CD4-positive, alpha-beta T cell treated with Interleukin-6 for 4 hours (primary cell): ENCODE data around the gene CACNA2D3.
"Not testable (repeated sequence)": the region's sequence is repeated elsewhere in the genome, so short reads cannot be mapped to it uniquely, and the experiment has no call there.

Source experiments
- DNase-seq: peaks from one replicate; pipeline ENCODE4 v3.0.0-alpha.2; 2020; ENCODE audit warnings: mixed read lengths

CACNA2D3 gene

GRCh38 chr3:54596087-54596486 lies 473.7 kb downstream of the CACNA2D3 start:
- DNase-seq = no peak

- DNase-seq = no peak
Measured at GRCh38 chr3:54599716-54600115, 477.4 kb downstream of the CACNA2D3 start.

DNA sequence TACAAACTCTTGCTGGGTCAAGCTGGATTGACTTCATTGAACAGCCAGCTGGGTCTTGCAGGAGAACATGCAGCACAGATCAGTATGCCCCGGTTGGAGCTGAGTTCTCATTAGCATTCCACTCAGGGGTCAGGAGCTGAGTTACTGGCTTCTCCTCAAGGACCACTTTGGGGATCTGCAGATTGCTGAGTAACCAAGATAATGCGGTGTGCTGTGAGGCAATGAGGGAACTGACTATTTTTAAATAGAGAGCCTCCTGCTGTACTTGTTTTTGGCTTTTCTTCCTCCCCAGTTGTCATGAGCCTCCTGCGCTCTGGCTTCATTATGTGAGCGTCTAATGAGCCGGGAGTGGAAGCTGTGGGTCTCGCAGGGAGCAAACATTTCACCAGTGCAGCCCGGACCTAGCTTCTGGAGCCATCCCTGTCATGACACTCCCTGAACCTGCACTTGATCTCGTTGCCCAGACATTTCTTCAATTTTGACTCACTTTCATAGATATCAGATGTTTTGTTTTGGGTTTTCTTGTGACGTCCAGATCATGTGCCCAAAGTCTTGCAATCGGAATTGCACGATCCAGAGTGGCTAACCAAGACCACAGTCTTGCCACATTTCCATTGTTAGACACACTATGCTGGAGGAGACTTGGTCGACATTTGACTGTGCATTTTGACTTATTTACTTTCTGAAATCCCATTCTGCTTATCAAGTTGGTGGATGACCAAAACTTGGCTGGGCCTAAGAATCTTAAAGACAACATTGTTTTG lies 478.3 kb downstream of the CACNA2D3 start:
- no peak for DNase-seq

DNA sequence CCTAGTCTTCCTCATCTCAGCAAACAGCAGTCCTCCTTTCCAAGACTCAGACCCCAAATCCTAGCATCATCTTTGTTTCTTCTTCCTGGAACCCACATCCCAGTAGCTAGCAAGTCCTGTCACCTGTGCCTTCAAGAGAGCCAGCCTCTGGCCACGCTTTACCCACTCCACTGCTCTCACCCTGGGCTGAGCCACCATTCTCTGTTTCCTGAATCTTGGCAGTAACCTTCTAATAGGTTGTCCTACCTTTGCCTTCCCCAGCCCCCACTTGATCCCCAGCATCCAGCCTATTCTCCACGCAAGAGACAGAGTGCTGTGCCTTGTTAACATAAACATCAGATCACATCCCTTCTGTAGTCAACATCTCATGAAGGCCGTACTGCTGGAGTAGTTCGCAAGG lies 482.1 kb downstream of the CACNA2D3 start:
- no peak for DNase-seq

GRCh38 chr3:54608041-54608440 lies 485.7 kb downstream of the CACNA2D3 start:
- DNase-seq = no peak

DNA sequence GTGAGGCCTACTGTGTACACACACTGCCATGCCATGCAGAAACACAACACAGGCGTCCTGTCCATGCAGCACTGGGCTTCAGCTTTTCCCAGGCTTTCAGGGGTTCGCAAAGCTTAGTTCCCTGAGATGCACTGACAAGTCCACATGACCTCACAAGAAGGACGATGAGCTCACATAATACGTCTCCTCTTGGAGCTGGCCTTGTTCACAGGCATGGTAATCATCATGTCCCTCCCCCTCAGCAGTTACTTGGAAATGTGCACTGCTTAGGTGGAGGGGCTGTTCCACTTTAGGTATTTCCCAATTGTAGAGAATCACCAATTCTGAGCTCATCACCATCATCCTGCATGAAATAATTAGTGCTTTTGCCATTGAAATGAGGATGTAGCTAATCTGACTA lies 496.7 kb downstream of the CACNA2D3 start:
- no peak for DNase-seq

GRCh38 chr3:54619531-54619930 lies 497.2 kb downstream of the CACNA2D3 start:
- no peak for DNase-seq

DNA sequence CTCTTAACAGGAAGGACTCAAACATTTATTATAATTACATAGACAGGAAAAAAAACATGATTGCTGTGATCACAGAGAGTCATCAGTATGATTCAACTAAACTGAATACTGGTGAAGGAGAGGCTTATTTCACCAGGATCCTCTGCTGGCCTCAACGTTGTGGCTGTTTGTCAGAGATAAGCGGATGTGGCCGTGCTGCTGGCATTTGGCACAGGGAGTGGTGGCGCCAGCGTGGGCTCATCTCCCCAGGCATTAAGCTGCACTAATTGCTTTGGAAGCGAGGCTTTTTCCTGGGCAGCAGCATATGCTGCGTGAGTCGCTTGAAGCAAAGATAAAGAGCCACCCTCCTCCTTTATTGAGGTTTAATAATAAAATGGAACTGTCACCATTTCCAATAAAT lies 498.8 kb downstream of the CACNA2D3 start:
- DNase-seq = no peak

GRCh38 chr3:54622678-54623077 lies 500.3 kb downstream of the CACNA2D3 start:
- no peak for DNase-seq

GRCh38 chr3:54625805-54626787 lies 503.7 kb downstream of the CACNA2D3 start:
- no peak for DNase-seq

DNA sequence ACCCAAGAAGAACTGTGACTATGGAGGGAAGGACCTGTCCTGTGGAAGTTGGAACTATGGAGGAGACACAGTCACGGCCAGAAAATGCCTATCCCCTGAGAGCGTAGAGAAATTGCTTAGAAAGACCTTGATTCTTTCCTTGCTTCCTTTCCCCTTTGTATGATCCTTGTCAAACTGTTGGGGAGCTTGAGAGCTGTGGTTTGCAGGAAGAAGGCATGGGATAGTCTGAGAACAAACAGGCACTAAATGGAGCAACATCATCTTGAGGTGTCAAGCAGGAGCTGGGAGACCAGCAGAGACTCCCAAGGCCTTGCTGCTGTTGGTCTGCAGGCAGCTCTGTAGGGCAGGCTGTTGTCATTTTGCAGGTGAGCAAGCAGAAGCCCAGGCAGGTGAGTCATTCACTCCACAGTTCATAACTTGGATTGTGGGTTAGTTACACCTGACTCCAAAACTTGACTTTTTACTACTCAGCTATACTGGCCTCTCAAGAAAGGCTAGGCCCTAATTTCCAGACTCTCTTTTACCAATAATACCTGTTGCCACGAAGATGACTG lies 506.6 kb downstream of the CACNA2D3 start:
- DNase-seq = no peak

DNA sequence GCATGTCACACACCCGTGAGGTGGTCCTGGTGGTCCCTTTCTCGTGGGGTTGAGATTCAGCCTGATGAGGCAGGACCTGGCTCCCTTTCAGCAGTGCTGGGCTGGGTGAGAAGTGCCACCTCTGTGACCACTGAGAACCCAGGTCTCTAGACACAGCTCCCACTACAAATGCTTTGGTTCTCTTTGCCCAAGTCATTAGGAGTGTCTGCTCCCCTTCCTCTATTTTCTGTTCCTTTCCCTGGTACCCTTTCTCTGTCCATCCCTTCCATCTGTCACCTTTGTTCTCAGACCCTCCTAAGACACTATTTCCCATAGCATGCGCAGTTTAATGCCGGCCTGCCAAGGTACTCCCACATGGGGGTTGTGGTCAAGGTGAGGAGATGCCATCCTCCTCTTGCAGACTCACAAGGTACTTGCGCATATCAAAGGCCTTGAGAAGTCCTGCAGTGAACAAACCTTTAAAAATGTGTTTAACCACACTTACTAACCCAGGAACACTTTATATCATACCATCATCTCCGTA lies 507.8 kb downstream of the CACNA2D3 start:
- DNase-seq = no peak

- not testable (repeated sequence) for DNase-seq
Measured at GRCh38 chr3:54631001-54631400, 508.6 kb downstream of the CACNA2D3 start.

GRCh38 chr3:54631516-54632325 lies 509.4 kb downstream of the CACNA2D3 start:
- DNase-seq = no peak

DNA sequence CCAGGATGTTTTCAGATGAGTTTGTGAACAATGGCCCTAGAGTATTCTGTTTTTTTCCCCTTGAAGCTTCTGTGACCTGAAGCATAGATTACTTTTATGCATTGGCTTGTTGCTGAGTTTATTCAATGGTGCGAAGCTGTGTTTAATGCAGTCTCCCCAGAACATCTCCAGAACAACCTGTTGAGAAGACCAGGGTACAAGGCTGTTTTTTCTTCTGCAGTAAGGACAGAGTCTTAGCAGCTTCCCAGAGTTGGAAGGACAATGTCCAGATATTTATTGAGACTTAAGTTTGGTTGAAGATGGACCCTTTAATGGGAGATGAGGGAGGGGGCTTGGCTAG lies 509.9 kb downstream of the CACNA2D3 start:
- no peak for DNase-seq

GRCh38 chr3:54632834-54633233 lies 510.5 kb downstream of the CACNA2D3 start:
- DNase-seq = no peak

DNA sequence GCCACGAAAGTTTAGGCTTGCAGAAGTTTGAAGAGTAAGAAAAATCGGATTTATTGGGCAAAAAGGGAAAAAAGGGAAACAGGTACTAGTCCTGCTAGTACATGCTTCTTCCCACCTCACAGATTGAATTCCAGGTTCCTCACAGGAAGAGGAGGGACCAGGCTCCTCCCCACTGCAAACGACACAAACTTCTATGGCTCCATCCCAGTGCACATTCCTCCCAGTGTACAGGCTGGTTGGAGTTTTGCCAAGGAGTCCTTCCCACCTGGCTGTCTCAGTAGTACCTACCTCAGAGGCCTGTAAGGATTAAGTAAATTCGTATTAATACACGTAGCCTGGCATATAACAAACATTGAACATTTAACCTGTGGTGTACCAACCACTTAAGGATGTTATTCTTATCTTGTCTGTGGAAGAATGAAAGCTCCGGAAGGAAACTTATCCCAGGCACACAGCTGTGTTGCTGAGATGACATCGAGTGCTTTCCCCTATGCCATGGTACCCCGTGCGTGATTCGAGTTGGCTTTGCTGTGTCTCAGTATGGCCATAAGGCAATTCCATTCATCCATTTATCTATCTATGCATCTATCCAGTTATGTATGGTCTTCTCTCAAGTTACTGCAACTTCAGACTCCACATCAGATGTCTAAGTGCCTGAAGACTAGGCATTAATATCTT lies 511.2 kb downstream of the CACNA2D3 start:
- DNase-seq = no peak

DNA sequence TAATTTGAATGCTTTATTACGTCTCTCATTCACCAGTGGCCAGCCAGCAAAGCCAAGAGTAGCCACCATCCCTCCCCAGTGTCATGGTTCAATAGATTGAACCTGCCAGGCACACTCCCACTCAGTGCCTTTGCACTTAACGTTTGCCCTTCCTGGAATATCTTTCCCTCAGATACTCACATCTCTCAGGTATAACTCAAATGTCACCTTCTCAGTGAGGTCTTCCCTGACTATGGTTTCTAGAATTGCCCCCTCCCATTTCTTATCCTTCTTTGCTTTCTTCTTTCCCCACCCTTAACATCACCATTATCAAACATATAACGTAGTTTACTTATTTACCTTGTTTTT lies 511.7 kb downstream of the CACNA2D3 start:
- no peak for DNase-seq

GRCh38 chr3:54639790-54640372 lies 517.5 kb downstream of the CACNA2D3 start:
- DNase-seq = not testable (repeated sequence)

DNA sequence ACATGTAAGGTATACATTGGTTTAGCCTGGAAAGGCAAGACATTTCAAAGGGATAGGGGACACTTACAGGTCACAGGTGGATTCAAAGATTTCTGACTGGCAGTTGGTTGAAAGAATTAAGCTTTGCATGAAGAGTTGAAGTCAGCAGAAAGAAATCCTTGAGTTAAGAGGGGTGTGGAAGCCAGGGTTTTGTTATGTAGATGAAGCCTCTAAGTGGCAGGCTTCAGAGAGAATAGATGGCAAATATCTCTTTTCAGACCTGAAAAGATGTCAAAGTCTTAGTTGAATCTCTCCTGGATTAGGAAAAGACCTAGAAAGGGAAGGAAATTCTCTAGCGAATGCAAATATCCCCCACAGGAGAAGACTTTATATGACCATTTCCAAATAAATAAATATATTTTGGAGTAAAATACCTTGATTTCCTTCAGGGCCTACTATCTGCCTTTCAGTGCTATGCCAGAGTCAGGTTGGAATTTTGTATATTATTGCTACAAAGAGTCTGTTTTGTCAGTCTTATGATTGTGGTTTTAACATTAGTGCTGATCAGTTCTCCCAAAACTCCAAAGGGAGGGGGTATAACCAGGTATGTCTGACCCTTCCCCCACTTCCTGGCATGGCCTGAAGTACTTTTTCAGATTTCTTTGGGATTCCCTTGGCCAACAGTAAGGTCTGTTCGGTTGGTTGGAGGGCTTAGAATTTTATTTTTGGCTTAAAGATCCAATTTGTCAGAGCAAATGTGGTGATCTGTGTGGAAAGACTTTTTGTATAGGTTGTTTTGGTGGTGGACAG lies 519.1 kb downstream of the CACNA2D3 start:
- DNase-seq = no peak

DNA sequence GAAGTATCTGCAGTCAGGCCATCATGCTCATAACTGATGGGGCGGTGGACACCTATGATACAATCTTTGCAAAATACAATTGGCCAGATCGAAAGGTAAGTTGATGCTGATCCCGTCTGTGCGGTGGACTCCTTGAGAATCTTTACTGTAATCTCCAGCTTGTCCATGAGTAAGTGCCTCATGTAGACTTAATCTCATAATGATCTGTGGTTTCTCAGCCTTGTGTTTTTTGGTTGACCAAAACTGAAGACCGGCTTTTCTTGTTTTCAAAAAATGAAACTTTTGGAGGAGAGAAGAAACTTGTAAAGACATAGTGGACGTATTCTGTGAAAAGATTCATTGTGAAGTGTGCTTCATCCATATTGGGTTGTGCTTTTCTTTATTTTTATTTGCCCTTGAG lies 519.8 kb downstream of the CACNA2D3 start:
- no peak for DNase-seq
